Thyroid gland (tissue), 4 donors: ENCODE data around the gene NSG1.

Source experiments
- POLR2A ChIP-seq, 2 donors: fragments of 450-650 bp; IDR thresholded peaks; one replicate each; pipeline ENCODE4 v1.6.1; 2017; ENCODE audit warnings: antibody characterized with exemption in 2 of 2, mild to moderate bottlenecking in 2 of 2, moderate library complexity in 1 of 2
- TF ChIP-seq, protein P1 (sequence below), 6 experiments: fragments of 200-600 bp in 3 of 6; fragments of 450-650 bp in 3 of 6; sonication (generic) in 3 of 6; IDR thresholded peaks; one replicate each; pipeline ENCODE4 v1.5.1; 2016 to 2019; ENCODE audit warnings: antibody characterized with exemption in 6 of 6, mild to moderate bottlenecking in 2 of 6, inconsistent platforms in 1 of 6, moderate library complexity in 1 of 6

- TF ChIP-seq, protein P1, sequence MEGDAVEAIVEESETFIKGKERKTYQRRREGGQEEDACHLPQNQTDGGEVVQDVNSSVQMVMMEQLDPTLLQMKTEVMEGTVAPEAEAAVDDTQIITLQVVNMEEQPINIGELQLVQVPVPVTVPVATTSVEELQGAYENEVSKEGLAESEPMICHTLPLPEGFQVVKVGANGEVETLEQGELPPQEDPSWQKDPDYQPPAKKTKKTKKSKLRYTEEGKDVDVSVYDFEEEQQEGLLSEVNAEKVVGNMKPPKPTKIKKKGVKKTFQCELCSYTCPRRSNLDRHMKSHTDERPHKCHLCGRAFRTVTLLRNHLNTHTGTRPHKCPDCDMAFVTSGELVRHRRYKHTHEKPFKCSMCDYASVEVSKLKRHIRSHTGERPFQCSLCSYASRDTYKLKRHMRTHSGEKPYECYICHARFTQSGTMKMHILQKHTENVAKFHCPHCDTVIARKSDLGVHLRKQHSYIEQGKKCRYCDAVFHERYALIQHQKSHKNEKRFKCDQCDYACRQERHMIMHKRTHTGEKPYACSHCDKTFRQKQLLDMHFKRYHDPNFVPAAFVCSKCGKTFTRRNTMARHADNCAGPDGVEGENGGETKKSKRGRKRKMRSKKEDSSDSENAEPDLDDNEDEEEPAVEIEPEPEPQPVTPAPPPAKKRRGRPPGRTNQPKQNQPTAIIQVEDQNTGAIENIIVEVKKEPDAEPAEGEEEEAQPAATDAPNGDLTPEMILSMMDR (IDR thresholded peaks at IDR 0.05): no peak
- TF ChIP-seq POLR2A (IDR thresholded peaks at IDR 0.05): no peak
Observed at GRCh38 chr4:4455210-4455865, 68.4 kb downstream of the NSG1 start.
